ENCODE measurements around the gene DDIAS.
A peak's percentile ranks its signal among the peaks of the same experiment; 100 is the strongest.

DDIAS gene

DNA sequence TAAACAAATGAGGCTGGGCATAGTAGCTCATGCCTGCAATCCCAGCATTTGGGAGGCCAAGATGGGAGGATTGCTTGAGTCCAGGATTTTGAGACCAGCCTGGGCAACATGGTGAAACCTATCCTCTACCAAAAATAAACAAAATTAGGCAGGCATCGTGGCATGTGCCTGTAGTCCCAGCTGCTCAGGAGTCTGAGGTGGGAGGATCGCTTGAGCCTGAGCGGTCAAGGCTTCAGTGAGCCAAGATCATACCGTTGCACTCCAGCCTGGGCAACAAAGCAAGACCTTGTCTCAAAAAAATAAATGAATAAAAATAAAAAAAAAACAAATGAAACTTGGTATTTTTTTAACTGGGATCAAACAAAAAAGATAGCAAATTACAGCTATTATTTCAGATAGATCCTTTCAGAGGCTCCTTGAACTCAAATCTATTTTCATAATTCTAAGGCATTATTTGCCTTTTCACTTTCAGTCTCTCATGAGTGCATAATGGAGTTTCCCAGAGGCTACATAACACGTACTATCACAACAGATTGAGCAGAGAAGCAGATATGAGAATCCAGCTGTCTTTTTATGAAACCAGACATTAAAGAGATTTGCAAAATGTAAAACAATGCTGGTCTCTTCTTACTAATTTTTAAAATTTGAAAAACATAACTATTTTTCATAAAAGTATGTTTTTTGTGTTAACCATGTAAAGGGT lies 23.1 kb downstream of the DDIAS start:
- TF ChIP-seq, protein P1, sequence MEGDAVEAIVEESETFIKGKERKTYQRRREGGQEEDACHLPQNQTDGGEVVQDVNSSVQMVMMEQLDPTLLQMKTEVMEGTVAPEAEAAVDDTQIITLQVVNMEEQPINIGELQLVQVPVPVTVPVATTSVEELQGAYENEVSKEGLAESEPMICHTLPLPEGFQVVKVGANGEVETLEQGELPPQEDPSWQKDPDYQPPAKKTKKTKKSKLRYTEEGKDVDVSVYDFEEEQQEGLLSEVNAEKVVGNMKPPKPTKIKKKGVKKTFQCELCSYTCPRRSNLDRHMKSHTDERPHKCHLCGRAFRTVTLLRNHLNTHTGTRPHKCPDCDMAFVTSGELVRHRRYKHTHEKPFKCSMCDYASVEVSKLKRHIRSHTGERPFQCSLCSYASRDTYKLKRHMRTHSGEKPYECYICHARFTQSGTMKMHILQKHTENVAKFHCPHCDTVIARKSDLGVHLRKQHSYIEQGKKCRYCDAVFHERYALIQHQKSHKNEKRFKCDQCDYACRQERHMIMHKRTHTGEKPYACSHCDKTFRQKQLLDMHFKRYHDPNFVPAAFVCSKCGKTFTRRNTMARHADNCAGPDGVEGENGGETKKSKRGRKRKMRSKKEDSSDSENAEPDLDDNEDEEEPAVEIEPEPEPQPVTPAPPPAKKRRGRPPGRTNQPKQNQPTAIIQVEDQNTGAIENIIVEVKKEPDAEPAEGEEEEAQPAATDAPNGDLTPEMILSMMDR (IDR thresholded peaks at IDR 0.05; ENCODE audit: borderline replicate concordance, insufficient read depth, low read depth, low read length), result no peak
- no peak overlapping the region for H3K4me3 ChIP-seq (ENCODE audit: low read depth, low read length)

DNA sequence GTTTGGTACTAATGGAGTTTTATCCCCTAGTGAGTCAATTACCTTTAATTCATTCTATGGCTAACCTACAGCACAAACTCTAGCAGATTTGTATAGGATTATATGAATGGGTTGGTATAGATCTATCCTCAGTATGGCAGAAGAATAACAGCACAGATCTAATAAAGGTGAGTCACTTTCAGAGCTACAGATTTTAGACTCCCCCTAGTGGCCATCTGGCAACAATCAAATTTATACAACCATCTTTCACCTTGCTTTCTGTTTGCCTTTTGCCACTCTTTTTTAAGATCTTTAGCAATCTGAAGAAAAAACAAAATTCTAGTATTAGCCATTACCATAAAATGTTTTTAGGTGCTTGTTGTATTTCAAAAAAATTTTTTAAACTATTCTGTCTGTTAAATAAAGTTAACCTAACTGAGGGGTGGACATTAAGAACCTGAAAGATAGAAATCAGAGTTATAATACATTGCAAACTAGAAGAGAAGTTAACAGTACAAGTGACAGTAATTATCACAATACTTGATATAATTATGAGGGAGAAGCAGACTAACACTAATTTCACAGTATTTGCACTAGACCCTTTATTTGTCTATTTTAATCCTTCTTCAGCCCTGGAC lies 25.8 kb downstream of the DDIAS start:
- TF ChIP-seq, protein P1 (IDR thresholded peaks at IDR 0.05; ENCODE audit: borderline replicate concordance, insufficient read depth, low read depth, low read length), result peak; percentile 53; the same call in 1 of the 2 replicates
- no peak overlapping the region for H3K4me3 ChIP-seq (ENCODE audit: low read depth, low read length)

DNA sequence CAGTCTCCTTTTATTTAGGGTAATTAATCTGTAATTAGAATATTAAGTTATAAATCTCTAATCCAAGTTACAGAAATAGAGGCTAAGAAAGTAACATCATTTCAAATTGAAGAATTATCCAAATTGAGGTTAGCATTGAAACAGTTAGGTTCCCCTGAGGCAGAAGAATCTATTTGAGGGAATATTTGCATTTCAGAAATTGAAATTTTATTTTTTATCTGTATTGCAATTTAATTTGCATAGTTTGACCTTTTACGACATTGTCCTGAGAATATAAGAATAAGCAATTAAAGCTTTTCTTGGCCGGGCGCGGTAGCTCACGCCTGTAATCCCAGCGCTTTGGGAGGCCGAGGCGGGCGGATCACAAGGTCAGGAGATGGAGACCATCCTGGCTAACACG lies 27.6 kb downstream of the DDIAS start:
- H3K4me3 ChIP-seq (ENCODE audit: low read depth, low read length), result no peak overlapping the region

DNA sequence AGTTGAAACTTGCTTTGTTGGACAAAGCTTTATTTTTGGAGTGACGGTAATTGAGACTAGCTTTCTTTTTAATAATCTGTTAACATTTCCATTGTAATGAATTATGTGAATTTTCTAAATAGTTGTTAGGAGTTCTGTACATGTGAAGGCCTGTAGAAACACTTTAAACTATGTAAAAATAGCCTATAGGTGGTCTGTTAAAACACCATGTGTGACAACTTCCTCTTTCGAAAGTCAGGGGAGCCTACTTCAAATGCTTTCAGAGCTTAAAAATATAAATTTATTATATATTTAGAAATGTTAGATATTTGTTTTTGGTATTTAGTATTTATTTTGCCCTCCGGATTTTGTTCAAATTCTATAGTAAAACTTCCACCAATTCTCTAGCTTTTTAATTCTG lies 28.7 kb downstream of the DDIAS start:
- no peak overlapping the region for H3K4me3 ChIP-seq (ENCODE audit: low read depth, low read length)
- TF ChIP-seq, protein P1 (IDR thresholded peaks at IDR 0.05; ENCODE audit: borderline replicate concordance, insufficient read depth, low read depth, low read length), result no peak

More for the DNA sequence above, 27.6 kb downstream of the DDIAS start:
- TF ChIP-seq, protein P1 (IDR thresholded peaks at IDR 0.05; ENCODE audit: borderline replicate concordance, insufficient read depth, low read depth, low read length), result no peak

GRCh38 chr11:82930734-82931133 lies 29.2 kb downstream of the DDIAS start:
- TF ChIP-seq, protein P1 (IDR thresholded peaks at IDR 0.05; ENCODE audit: borderline replicate concordance, insufficient read depth, low read depth, low read length), result no peak
- H3K4me3 ChIP-seq (ENCODE audit: low read depth, low read length), result no peak overlapping the region

GRCh38 chr11:82932564-82932963 lies 31.0 kb downstream of the DDIAS start:
- no peak overlapping the region for H3K4me3 ChIP-seq (ENCODE audit: low read depth, low read length)
- TF ChIP-seq, protein P1 (IDR thresholded peaks at IDR 0.05; ENCODE audit: borderline replicate concordance, insufficient read depth, low read depth, low read length), result no peak

DNA sequence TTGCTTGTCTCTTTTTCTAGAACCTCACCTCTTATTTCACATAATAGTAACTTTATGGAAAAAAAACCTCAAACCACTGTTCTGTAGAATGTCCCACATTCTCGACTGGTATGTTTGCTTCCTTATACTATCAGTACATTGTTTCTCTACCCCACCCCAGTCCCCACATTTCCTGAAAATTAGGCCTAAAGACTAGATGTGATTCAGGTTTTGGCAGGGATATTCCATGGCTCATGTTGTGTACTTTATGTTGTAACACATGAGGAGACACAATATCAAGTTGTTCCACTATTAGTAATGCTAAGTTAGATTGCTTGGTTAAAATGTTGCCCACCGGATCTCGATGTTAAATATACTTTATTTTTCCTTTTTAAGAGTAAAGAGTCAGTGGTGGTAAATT lies 34.7 kb downstream of the DDIAS start:
- no peak overlapping the region for H3K4me3 ChIP-seq (ENCODE audit: low read depth, low read length)
- TF ChIP-seq, protein P1 (IDR thresholded peaks at IDR 0.05; ENCODE audit: borderline replicate concordance, insufficient read depth, low read depth, low read length), result no peak
